ENCODE data around the gene P4HA3.

- no peak for TF ChIP-seq CTCF (IDR thresholded peaks at IDR 0.05)
- TF ChIP-seq POLR2A (IDR thresholded peaks at IDR 0.05): no peak
- no peak for TF ChIP-seq POLR2AphosphoS5 (IDR thresholded peaks at IDR 0.05)
Observed at GRCh38 chr11:74347381-74347780, 35.9 kb upstream of the P4HA3 start.

Data from suprapubic skin (tissue), 4 donors.